PC-9 (cell line): ENCODE data around the gene ERCC6L2. TPM values are rescaled to one million over a fixed set of nuclear protein-coding genes. Genes with fewer than 3 reads are reported as not detected.

ENCODE experiments used
- BruUV-seq: library from RNA; stranded (reverse); fragments of 400-500 nt; replicated peaks from 2 replicates; lab custom pipeline; 2021; lab: Mats Ljungman, UMichigan
- CTCF ChIA-PET: fragments of 300-600 bp; sonication (Branson Sonifier 250); formaldehyde crosslinking; loops from one replicate; lab custom pipeline; 2022; ENCODE audit warnings: antibody characterized with exemption; lab: Charles Lee
- POLR2A ChIA-PET: fragments of 300-600 bp; sonication (Branson Sonifier 250); formaldehyde crosslinking; loops from one replicate; lab custom pipeline; 2022; ENCODE audit warnings: antibody characterized with exemption; ENCODE audit not compliant: unreplicated experiment; lab: Charles Lee
- DNase-seq, 2 experiments: peaks; one replicate each; pipeline versions ENCODE4 v3.0.0 to v3.0.0-alpha.2; 2015 to 2022; ENCODE audit warnings: mixed read lengths in 1 of 2
- H2AFZ ChIP-seq: fragments of 200-600 bp; sonication (generic); 2 replicates; pipeline ENCODE4 v1.8.1; 2017; ENCODE audit warnings: antibody characterized with exemption
- H3F3A ChIP-seq: fragments of 200-600 bp; sonication (generic); 2 replicates; pipeline ENCODE4 v1.8.1; 2017; ENCODE audit warnings: antibody characterized with exemption, mild to moderate bottlenecking, low read depth; ENCODE audit not compliant: insufficient read depth
- H3K27ac ChIP-seq: fragments of 200-600 bp; sonication (generic); 2 replicates; pipeline ENCODE4 v1.6.1; 2016; ENCODE audit warnings: mixed run types
- H3K27me3 ChIP-seq: fragments of 200-600 bp; sonication (generic); 2 replicates; pipeline ENCODE4 v1.6.1; 2016; ENCODE audit warnings: low read depth, mixed run types; ENCODE audit not compliant: insufficient read depth
- H3K36me3 ChIP-seq: fragments of 200-600 bp; sonication (generic); 2 replicates; pipeline ENCODE4 v1.6.1; 2016; ENCODE audit warnings: low read depth, mixed run types
- H3K4me1 ChIP-seq: fragments of 200-600 bp; sonication (generic); replicated peaks from 2 replicates; pipeline ENCODE4 v1.6.1; 2016; ENCODE audit warnings: mixed run types; ENCODE audit not compliant: insufficient read depth
- H3K4me2 ChIP-seq: fragments of 200-600 bp; sonication (generic); 2 replicates; pipeline ENCODE4 v1.6.1; 2017; ENCODE audit warnings: mixed run types
- H3K4me3 ChIP-seq: fragments of 200-600 bp; sonication (generic); 2 replicates; pipeline ENCODE4 v1.6.1; 2016; ENCODE audit warnings: mixed run types
- H3K79me2 ChIP-seq: fragments of 200-600 bp; sonication (generic); 2 replicates; pipeline ENCODE4 v1.6.1; 2017; ENCODE audit warnings: low read depth, mixed run types
- H3K9me2 ChIP-seq: fragments of 200-600 bp; sonication (generic); 2 replicates; pipeline ENCODE4 v1.8.1; 2017; ENCODE audit warnings: mild to moderate bottlenecking; ENCODE audit not compliant: insufficient read depth
- H3K9me3 ChIP-seq: fragments of 200-600 bp; sonication (generic); 2 replicates; pipeline ENCODE4 v1.8.1; 2016; ENCODE audit warnings: low read depth; ENCODE audit not compliant: insufficient read depth
- H4K20me1 ChIP-seq: fragments of 200-600 bp; sonication (generic); 2 replicates; pipeline ENCODE4 v1.8.1; 2017; ENCODE audit not compliant: insufficient read depth
- CTCF ChIP-seq: fragments of 200-600 bp; sonication (generic); conservative IDR thresholded peaks from 2 replicates; pipeline ENCODE4 v1.6.1; 2017; ENCODE audit warnings: mixed run types, antibody characterized with exemption, mild to moderate bottlenecking, moderate library complexity
- EZH2 ChIP-seq: fragments of 200-600 bp; sonication (generic); IDR thresholded peaks from 2 replicates; pipeline ENCODE4 v1.8.0; 2017; ENCODE audit warnings: antibody characterized with exemption, low read depth
- intact Hi-C: fragments of 100-400 bp; cut with micrococcal nuclease; formaldehyde crosslinking; loops from one replicate; pipeline ENCODE4 v1.10.0; 2022; ENCODE audit not compliant: unreplicated experiment
- total RNA-seq: library from RNA; stranded (reverse); gene quantifications from 2 replicates; pipeline ENCODE4 v1.2.3, GENCODE V29; 2021

ERCC6L2 gene
- total RNA-seq, 1 experiment from 2014 or later, result 41.4 TPM

GRCh38 chr9:95927271-95928004, 51.9 kb downstream of the ERCC6L2 start:
- H3K79me2 ChIP-seq, result no peaks in the 10 kb centered on the region
- no peak for DNase-seq
- H3K36me3 ChIP-seq, result peaks cover 38% of the 10 kb centered on the region
- POLR2A ChIA-PET, result no interaction called here
- TF ChIP-seq CTCF, result no peak
- no peak for TF ChIP-seq EZH2
- CTCF ChIA-PET, result no interaction called here
- H3K27me3 ChIP-seq, result no peaks in the 10 kb centered on the region
- no peaks in the 10 kb centered on the region for H3F3A ChIP-seq
- no peaks in the 10 kb centered on the region for H3K9me2 ChIP-seq
- H3K27ac ChIP-seq, result no peak overlapping the region
- H3K4me1 ChIP-seq, result no peaks in the 10 kb centered on the region
- no peak overlapping the region for H3K4me3 ChIP-seq
- no peak overlapping the region for H3K4me2 ChIP-seq
- intact Hi-C loops, result no loop called here
- no peak overlapping the region for H2AFZ ChIP-seq
- BruUV-seq, result no TSS peak
- H3K9me3 ChIP-seq, result no peaks in the 10 kb centered on the region
- H4K20me1 ChIP-seq, result no peaks in the 10 kb centered on the region

- Histone ChIP-seq H3K79me2 (no peaks in the 10 kb centered on the region), H2AFZ (no peak overlapping the region), H3K9me2 (no peaks in the 10 kb centered on the region), H3K9me3 (no peaks in the 10 kb centered on the region), H3K27ac (no peak overlapping the region), H3K4me2 (no peak overlapping the region), H3K27me3 (no peaks in the 10 kb centered on the region), H3K4me1 (no peaks in the 10 kb centered on the region), H4K20me1 (no peaks in the 10 kb centered on the region), H3K36me3 (peaks cover 28% of the 10 kb centered on the region), H3K4me3 (no peak overlapping the region), H3F3A (no peaks in the 10 kb centered on the region)
- no TSS peak for BruUV-seq
- intact Hi-C loops, result no loop called here
- TF ChIP-seq EZH2 (no peak), CTCF (no peak)
- CTCF ChIA-PET, result no interaction called here
- DNase-seq, result no peak
- POLR2A ChIA-PET, result no interaction called here
Observed at GRCh38 chr9:95930277-95930676, 54.8 kb downstream of the ERCC6L2 start.

- TF ChIP-seq EZH2 (no peak), CTCF (no peak)
- CTCF ChIA-PET, result no interaction called here
Observed at GRCh38 chr9:95935861-95936578, 60.5 kb downstream of the ERCC6L2 start.

More at GRCh38 chr9:95935861-95936578, 60.5 kb downstream of the ERCC6L2 start:
- H2AFZ ChIP-seq, result no peak overlapping the region
- no peaks in the 10 kb centered on the region for H3K4me1 ChIP-seq
- H3K79me2 ChIP-seq, result no peaks in the 10 kb centered on the region
- intact Hi-C loops, result no loop called here
- BruUV-seq, result no TSS peak
- H3F3A ChIP-seq, result no peaks in the 10 kb centered on the region
- H4K20me1 ChIP-seq, result peaks cover 11% of the 10 kb centered on the region; the same call in 1 of the 2 replicates
- H3K27ac ChIP-seq, result no peak overlapping the region
- no peaks in the 10 kb centered on the region for H3K9me2 ChIP-seq
- no peaks in the 10 kb centered on the region for H3K9me3 ChIP-seq
- H3K4me3 ChIP-seq, result no peak overlapping the region
- no peaks in the 10 kb centered on the region for H3K27me3 ChIP-seq
- DNase-seq, result no peak
- H3K36me3 ChIP-seq, result peaks cover 3% of the 10 kb centered on the region; the same call in 1 of the 2 replicates
- H3K4me2 ChIP-seq, result no peak overlapping the region
- POLR2A ChIA-PET, result no interaction called here
